ENCODE data around the gene TRPM1. TPM values are rescaled to one million over a fixed set of nuclear protein-coding genes. Genes with fewer than 3 reads are reported as not detected.

The TRPM1 gene
- total RNA-seq, 1 donor from 2014 or later: not detected

DNA sequence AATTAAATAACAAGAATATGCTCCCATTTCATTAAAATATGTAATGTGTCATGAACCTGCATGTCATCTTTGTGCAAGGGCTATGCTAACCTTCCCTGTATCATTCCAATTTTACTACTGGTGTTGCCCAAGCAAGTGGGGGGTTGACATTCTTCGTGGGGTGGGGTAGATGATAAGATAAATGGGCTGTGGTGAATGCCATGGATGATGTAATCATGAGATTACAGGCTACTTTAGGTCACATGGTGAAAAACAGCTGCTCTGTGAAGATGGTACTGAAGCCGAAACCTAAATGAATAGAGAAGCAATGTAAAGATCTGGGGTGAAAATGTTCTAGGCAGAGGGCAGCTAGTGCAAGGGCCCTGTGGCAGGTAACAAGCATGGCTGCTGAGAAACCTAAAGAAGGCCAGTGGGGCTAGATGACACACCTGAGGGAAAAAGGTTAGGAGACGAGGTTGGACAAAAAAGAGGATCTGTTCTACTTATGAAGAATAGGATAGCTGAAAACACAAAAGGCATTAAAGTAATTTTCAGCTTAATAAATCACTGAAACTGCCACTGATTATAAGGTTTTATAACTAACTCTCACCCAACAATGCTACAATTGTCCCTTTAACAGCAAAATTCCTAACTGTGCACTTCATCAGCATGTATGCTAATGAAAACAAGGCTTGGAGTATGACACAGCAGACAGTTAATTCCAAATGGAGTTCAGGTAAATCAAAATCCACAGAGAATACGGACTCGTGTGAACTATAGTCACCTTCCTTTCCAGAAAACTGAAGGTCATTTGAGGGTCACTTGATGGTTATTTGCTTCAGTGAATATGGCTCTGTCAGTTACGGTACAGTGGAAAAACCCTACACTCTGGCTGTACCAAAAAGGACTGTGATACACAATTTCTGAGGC, 145.1 kb downstream of the TRPM1 start:
- ATAC-seq (ENCODE audit: low read depth) (no peak), DNase-seq (no peak)
- POLR2A ChIA-PET: no interaction called here
- no peak overlapping the region for H3K4me3 Mint-ChIP-seq
- intact Hi-C loops (cut with micrococcal nuclease): no loop called here
- H3K9me3 Mint-ChIP-seq: no peaks in the 10 kb centered on the region
- no peaks in the 10 kb centered on the region for H3K27me3 Mint-ChIP-seq
- CTCF ChIA-PET: no interaction called here
- TF ChIP-seq, protein P1, sequence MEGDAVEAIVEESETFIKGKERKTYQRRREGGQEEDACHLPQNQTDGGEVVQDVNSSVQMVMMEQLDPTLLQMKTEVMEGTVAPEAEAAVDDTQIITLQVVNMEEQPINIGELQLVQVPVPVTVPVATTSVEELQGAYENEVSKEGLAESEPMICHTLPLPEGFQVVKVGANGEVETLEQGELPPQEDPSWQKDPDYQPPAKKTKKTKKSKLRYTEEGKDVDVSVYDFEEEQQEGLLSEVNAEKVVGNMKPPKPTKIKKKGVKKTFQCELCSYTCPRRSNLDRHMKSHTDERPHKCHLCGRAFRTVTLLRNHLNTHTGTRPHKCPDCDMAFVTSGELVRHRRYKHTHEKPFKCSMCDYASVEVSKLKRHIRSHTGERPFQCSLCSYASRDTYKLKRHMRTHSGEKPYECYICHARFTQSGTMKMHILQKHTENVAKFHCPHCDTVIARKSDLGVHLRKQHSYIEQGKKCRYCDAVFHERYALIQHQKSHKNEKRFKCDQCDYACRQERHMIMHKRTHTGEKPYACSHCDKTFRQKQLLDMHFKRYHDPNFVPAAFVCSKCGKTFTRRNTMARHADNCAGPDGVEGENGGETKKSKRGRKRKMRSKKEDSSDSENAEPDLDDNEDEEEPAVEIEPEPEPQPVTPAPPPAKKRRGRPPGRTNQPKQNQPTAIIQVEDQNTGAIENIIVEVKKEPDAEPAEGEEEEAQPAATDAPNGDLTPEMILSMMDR (IDR thresholded peaks at IDR 0.05): no peak
- no peak overlapping the region for H3K27ac Mint-ChIP-seq
- H3K36me3 Mint-ChIP-seq (ENCODE audit: low read depth): peaks cover 94% of the 10 kb centered on the region
- peaks cover 6% of the 10 kb centered on the region for H3K4me1 Mint-ChIP-seq

DNA sequence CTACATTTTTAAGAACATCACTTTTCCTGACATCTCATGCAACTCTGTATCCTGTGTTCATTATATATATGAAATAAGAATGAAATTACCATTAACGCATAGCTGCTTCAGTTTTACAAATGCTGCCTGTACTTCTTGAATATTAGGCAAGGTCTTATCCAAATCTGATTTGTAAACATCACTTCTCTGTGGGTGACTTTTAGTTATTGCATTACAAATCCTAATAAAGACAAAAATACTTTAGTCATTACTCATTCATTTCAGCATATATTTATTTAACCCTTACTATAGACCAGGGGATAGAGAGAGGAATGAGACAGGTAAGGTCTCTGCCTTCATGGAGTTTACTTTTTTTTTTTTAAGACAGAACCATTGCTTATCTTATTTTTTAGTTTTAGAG, 146.9 kb downstream of the TRPM1 start:
- ChIA-PET CTCF (no interaction called here), POLR2A (no interaction called here)
- no peak for DNase-seq
- no peak for ATAC-seq (ENCODE audit: low read depth)
- Mint-ChIP-seq H3K27ac (no peak overlapping the region), H3K36me3 (ENCODE audit: low read depth) (peaks cover 95% of the 10 kb centered on the region), H3K9me3 (peaks cover under 1% of the 10 kb centered on the region), H3K4me1 (peaks cover 6% of the 10 kb centered on the region), H3K4me3 (no peak overlapping the region), H3K27me3 (no peaks in the 10 kb centered on the region)
- TF ChIP-seq, protein P1 (IDR thresholded peaks at IDR 0.05): no peak
- intact Hi-C loops (cut with micrococcal nuclease): no loop called here

DNA sequence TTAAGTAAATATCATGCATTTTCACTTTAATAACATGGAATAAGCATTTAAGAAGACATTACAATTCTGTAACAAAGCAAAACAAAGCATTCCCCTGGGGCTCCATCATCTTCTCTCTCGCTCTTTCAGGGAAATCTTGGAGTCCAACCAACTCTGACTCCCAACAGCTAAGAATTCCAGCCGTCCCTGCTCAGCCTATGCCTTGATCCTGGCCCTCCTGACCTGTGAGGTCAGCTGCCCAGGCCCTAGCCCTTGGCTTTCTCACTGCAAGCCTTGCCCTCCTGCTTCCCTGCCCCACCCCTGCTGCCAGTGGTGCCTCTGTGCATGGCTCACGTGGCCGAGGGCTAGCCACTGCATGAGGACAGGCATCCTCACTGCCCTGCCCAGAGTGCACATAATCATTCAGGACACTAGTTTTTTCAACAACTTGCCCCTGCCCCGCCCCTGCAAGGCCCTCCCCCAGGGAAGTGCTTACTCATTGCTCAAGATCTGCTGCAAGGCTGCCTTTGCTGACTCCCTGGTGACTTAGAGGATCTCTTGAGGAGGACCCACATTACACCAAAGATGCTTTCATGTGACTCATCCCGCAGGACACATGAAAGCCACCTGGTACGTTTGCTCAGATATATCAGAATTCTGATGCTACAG, 147.7 kb downstream of the TRPM1 start:
- intact Hi-C loops (cut with micrococcal nuclease): no loop called here
- Mint-ChIP-seq H3K27ac (peak overlapping the region; percentile 13), H3K4me1 (peaks cover 6% of the 10 kb centered on the region), H3K4me3 (no peak overlapping the region), H3K36me3 (ENCODE audit: low read depth) (peaks cover 94% of the 10 kb centered on the region), H3K9me3 (peaks cover 2% of the 10 kb centered on the region), H3K27me3 (no peaks in the 10 kb centered on the region)
- ATAC-seq (ENCODE audit: low read depth) (no peak), DNase-seq (no peak)
- TF ChIP-seq, protein P1 (IDR thresholded peaks at IDR 0.05): no peak
- POLR2A ChIA-PET: no interaction called here
- CTCF ChIA-PET: interaction anchor here (2.1 kb wide), 1 partner anchor 175 kb away, joined by 7 read pairs; no protein-coding TSS in a partner anchor

DNA sequence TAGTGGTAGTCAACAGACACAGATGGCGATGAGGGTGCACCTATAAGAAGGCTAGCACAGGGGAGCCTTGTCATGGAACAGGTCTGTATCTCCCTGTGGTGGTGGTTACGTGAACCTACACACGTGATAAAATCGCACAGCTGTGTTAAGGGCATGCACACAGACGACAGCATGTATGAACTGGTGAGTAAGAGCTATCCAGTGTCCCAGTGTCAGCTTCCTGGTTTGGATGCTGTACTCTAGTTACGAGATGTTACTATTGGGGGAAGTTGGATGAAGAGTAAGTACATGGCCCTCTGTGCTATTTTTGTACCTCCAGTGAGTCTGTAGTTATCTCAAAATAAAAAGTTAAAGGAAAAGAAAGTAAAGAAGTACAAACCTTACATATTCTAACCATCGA, 148.3 kb downstream of the TRPM1 start:
- POLR2A ChIA-PET: no interaction called here
- peaks cover 2% of the 10 kb centered on the region for H3K9me3 Mint-ChIP-seq
- DNase-seq (no peak), ATAC-seq (ENCODE audit: low read depth) (no peak)
- H3K27ac Mint-ChIP-seq: no peak overlapping the region
- CTCF ChIA-PET: interaction anchor here (2.1 kb wide), 1 partner anchor 176 kb away, joined by 7 read pairs; no protein-coding TSS in a partner anchor
- H3K27me3 Mint-ChIP-seq: no peaks in the 10 kb centered on the region
- no peak overlapping the region for H3K4me3 Mint-ChIP-seq
- peaks cover 6% of the 10 kb centered on the region for H3K4me1 Mint-ChIP-seq
- TF ChIP-seq, protein P1 (IDR thresholded peaks at IDR 0.05): no peak
- intact Hi-C loops (cut with micrococcal nuclease): no loop called here
- peaks cover 96% of the 10 kb centered on the region for H3K36me3 Mint-ChIP-seq (ENCODE audit: low read depth)

Other genes with a start within 250 kb of the TRPM1 start
- 16.2 and 20.8 TPM in 2 replicates for gene FAN1, start 197.8 kb downstream of the TRPM1 start, total RNA-seq
- gene MTMR10, start 110.1 kb downstream of the TRPM1 start, total RNA-seq: 39.3 and 42.5 TPM in 2 replicates
- 177 and 178 TPM in 2 replicates for gene KLF13, start 225.1 kb upstream of the TRPM1 start, total RNA-seq